K562 (cell line): ENCODE results near the gene DPH1. TPM values are rescaled to one million over a fixed set of nuclear protein-coding genes. Genes with fewer than 3 reads are reported as not detected.

Source experiments
- ARNT ChIP-seq, 2 experiments: fragments of 450-650 bp; IDR thresholded peaks; 2 replicates each; pipeline ENCODE4 v1.6.1; 2016; ENCODE audit warnings: mild to moderate bottlenecking in 1 of 2
- ATF2 ChIP-seq: sonication (generic); formaldehyde crosslinking; IDR thresholded peaks from 2 replicates; pipeline ENCODE4 v1.8.1; 2022; ENCODE audit warnings: missing genetic modification reagents
- CHD7 ChIP-seq: fragments of 200-600 bp; sonication (generic); IDR thresholded peaks from one replicate; pipeline ENCODE4 v1.6.1; 2012; ENCODE audit warnings: mild to moderate bottlenecking, low read depth, low read length, inconsistent platforms
- ESRRB ChIP-seq: fragments of 250-450 bp; sonication (Bioruptor Pico); IDR thresholded peaks from 2 replicates; pipeline ENCODE4 v1.5.0; 2020; ENCODE audit warnings: mild to moderate bottlenecking, moderate library complexity, borderline replicate concordance
- GABPA ChIP-seq: fragments of 200-800 bp; sonication (Bioruptor generic); conservative IDR thresholded peaks from 2 replicates; pipeline ENCODE4 v1.6.1; 2016; ENCODE audit warnings: low read depth, missing genetic modification characterization, missing compliant biosample characterization
- HIVEP1 ChIP-seq: fragments of 250-450 bp; sonication (Bioruptor Pico); IDR thresholded peaks from 2 replicates; pipeline ENCODE4 v1.4.0; 2020; ENCODE audit warnings: mild to moderate bottlenecking
- HLTF ChIP-seq: fragments of 450-650 bp; IDR thresholded peaks from 2 replicates; pipeline ENCODE4 v1.6.1; 2016
- IFI16 ChIP-seq: fragments of 250-450 bp; sonication (Bioruptor Pico); IDR thresholded peaks from 2 replicates; pipeline ENCODE4 v2.1.2; 2022; ENCODE audit warnings: mild to moderate bottlenecking, inconsistent platforms
- MBD2 ChIP-seq: sonication (generic); IDR thresholded peaks from 2 replicates; pipeline ENCODE4 v1.6.1; 2016; ENCODE audit warnings: low read depth, borderline replicate concordance
- SP2 ChIP-seq: IDR thresholded peaks from 2 replicates; pipeline ENCODE4 v1.6.1; 2011; ENCODE audit warnings: mild to moderate bottlenecking, low read depth, low read length, moderate library complexity; ENCODE audit not compliant: poor library complexity, severe bottlenecking; ENCODE audit errors: extremely low read depth
- SPI1 ChIP-seq: IDR thresholded peaks from 2 replicates; pipeline ENCODE4 v1.6.1; 2011; ENCODE audit warnings: low read depth, low read length, control low read depth, borderline replicate concordance
- SREBF2 ChIP-seq: sonication (generic); formaldehyde crosslinking; IDR thresholded peaks from 2 replicates; pipeline ENCODE4 v1.4.0; 2020; ENCODE audit warnings: mild to moderate bottlenecking, missing genetic modification reagents
- ZBED1 ChIP-seq: IDR thresholded peaks from 2 replicates; pipeline ENCODE4 v1.6.1; 2014
- ZFPM2 ChIP-seq: fragments of 250-450 bp; sonication (Bioruptor Pico); IDR thresholded peaks from 2 replicates; pipeline ENCODE4 v1.5.1; 2022; ENCODE audit warnings: mild to moderate bottlenecking
- ZNF57 ChIP-seq: fragments of 450-650 bp; formaldehyde crosslinking; IDR thresholded peaks from 2 replicates; pipeline ENCODE4 v1.4.0; 2020; ENCODE audit warnings: mild to moderate bottlenecking, moderate library complexity
- polyA plus RNA-seq, 8 experiments: library from polyadenylated mRNA; depleted of rRNA in 4 of 8; stranded (reverse) in 5 of 8; unstranded in 3 of 8; fragments of >200 nt; fragmentation: Nextera tagmentation in 2 of 8; fragmentation: Illumina TruSeq in 1 of 8; extraction: Ambion mirVana in 2 of 8; extraction: Trizol in 1 of 8; gene quantifications; 2 replicates each; pipeline versions ENCODE4 v1.2.1 to v1.2.3, GENCODE V29; 2011 to 2014; ENCODE audit warnings: inconsistent platforms in 1 of 8, missing spikeins in 1 of 8
- total RNA-seq, 7 experiments: library from RNA; depleted of rRNA in 6 of 7; stranded (reverse); fragments of >200 nt in 6 of 7; fragmentation: Illumina TruSeq in 2 of 7; extraction: Trizol in 2 of 7; gene quantifications; 2 replicates each; pipeline versions ENCODE4 v1.2.1 to v1.2.3, GENCODE V29; 2011 to 2021; ENCODE audit warnings: low replicate concordance in 1 of 7

The DPH1 gene
- total and polyA plus RNA-seq, 9 of the 15 experiments (the other 6 are each of a cell fraction or from before 2014, with no cell fraction given) = 0.42 to 40.6 (median 20.2) TPM

- TF ChIP-seq CHD7 (no peak), ZFPM2 (CRISPR knock-in tag) (no peak), HLTF (no peak), SREBF2 (no peak), ESRRB (no peak), ATF2 (CRISPR knock-in tag) (no peak), SP2 (no peak), HIVEP1 (no peak), SPI1 (no peak), ZBED1 (no peak), ZNF57 (no peak), IFI16 (CRISPR knock-in tag) (no peak), GABPA (tag) (no peak; the same call in 1 of the 2 replicates), ARNT (IDR thresholded peaks at IDR 0.05) (no peak), MBD2 (peak; percentile 52)
Measured at GRCh38 chr17:2029911-2030778, at the start of gene DPH1 (continued).
